GM12865 (cell line): Measurements from ENCODE around the gene ARHGEF33.

Source experiments
- DNase-seq: peaks from one replicate; pipeline ENCODE4 v3.0.0; 2010; ENCODE audit warnings: low read depth
- H3K4me3 ChIP-seq: 2 replicates; pipeline ENCODE4 v1.5.1; 2011; ENCODE audit warnings: mild to moderate bottlenecking, low read depth, low read length, control low read depth
- TF ChIP-seq, protein P1 (sequence below): IDR thresholded peaks from 2 replicates; pipeline ENCODE4 v1.5.1; 2011; ENCODE audit warnings: low read length, control low read depth, low read depth, inconsistent platforms; ENCODE audit not compliant: insufficient read depth; ENCODE audit errors: missing control alignments

Gene ARHGEF33

DNA sequence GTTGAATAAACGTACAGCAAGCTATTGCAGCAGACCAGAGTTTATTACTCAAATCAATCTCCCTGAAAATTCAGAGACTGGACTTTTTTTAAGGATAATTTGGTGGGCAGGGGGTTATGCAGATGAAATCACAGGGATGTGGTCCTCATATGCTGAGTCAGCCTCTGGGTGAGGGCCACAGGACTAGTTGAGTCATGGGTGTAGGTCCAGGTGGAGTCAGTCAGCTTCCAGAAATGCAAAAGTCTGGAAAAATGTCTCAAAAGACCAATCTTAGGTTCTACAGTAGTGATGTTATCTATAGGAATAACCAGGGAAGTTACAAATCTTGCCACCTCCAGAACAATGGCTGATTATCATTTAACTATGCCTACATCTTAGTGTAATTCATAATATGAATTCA lies 51.1 kb downstream of the ARHGEF33 start:
- TF ChIP-seq, protein P1, sequence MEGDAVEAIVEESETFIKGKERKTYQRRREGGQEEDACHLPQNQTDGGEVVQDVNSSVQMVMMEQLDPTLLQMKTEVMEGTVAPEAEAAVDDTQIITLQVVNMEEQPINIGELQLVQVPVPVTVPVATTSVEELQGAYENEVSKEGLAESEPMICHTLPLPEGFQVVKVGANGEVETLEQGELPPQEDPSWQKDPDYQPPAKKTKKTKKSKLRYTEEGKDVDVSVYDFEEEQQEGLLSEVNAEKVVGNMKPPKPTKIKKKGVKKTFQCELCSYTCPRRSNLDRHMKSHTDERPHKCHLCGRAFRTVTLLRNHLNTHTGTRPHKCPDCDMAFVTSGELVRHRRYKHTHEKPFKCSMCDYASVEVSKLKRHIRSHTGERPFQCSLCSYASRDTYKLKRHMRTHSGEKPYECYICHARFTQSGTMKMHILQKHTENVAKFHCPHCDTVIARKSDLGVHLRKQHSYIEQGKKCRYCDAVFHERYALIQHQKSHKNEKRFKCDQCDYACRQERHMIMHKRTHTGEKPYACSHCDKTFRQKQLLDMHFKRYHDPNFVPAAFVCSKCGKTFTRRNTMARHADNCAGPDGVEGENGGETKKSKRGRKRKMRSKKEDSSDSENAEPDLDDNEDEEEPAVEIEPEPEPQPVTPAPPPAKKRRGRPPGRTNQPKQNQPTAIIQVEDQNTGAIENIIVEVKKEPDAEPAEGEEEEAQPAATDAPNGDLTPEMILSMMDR = no peak
- H3K4me3 ChIP-seq = no peak overlapping the region
- no peak for DNase-seq

DNA sequence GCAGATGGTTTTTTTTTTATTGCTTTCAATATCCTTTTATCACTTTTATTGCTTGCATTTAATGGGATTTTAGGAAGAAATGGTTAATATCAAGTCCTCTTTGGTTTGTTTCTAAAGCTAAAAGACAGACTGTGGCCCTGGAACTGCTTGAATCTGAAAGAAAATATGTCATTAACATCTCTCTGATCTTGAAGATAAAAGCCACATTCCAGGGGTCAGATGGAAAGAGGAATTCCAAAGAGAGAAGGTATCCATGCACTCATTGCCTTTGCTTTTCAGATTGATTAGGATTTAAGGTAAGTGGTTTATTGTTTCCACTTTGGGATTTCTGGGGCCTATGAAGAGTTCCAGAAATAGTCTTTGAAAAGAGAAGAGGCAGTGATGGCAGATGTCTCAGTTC lies 54.1 kb downstream of the ARHGEF33 start:
- TF ChIP-seq, protein P1 = no peak
- no peak for DNase-seq
- H3K4me3 ChIP-seq = no peak overlapping the region

DNA sequence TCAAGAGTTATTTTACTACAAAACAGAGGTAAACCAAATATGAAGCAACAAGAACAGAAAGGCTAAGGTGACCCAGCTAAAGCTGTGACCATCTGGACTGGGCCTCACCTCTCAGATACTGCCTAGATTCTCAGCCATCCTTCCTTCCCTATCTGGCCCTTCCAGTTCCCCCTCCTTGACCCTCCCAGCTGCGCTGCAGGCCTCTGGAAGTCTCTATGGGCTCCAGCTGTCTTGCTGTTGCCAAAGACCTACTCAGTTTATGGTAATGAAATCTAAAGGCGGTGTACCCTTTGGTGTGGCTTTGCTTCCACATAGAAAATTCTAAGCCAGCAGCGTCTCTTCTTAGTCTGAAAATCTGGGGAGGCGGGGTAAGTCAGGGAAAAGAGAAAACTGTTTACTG lies 55.7 kb downstream of the ARHGEF33 start:
- no peak overlapping the region for H3K4me3 ChIP-seq
- no peak for DNase-seq
- TF ChIP-seq, protein P1 = no peak

DNA sequence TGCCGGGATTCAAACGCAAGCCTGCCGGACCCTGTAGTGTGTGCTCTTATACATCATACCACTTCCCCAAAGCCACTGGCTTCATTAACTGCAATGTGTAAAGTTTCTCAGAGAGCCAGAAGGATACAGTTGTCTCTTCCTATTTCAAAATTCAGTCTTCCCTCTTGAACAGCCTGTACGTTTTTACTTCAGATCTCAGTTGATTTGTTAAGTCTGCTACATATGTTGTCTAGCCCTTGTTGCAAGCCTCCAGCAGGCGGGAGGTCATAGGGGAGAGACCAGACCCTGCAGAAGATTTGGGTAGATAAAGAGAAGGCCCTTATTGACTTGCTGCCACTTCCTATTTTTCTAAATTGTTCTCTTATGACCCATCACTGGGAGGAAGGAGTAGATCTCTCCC lies 56.2 kb downstream of the ARHGEF33 start:
- TF ChIP-seq, protein P1 = no peak
- no peak for DNase-seq
- H3K4me3 ChIP-seq = no peak overlapping the region

DNA sequence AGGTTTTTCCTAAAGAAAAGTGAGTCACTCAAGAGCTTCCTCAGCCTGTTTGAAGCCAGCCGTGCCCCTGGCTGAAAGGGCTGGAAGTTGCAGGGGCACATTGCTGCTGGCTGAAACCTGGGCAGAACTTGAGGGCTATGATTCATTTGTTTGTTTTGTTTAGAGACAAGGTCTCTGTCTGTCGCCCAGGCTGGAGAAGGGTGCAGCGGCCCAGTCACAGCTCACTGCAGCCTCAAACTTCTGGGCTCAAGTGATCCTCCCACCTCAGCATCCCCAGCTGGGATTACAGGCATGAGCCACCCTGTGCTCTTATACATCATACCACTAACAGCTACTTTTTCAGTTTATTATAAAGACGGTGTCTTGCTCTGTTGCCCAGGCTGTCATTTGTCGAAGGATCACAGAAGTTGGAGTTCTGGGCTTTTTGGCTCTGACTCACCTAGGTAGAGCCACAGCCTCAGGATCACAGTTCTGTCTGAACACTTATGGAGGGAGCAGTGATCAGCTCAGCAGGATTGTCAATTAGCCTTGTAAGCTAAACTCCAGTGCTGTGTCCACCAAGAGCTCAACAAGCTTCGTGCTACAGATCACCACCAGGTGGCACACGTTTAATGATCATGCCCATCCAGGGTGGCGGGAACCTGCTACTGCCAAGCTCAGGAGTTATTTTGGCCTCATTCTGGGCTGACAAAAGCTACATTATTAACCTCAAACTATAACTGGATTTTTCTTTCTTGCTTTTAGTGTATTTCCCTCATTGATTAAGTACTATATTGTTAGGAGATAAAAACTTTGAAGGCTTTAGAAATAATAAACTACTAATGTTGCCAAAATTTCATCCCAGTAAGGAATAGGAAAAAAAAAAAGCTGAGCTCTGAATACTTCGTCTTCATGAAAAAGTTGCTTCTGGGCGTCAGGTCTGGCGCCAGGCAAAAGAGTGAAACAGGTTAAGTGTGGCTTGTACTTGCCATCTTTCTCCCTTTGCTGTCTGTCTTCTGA lies 57.9 kb downstream of the ARHGEF33 start:
- DNase-seq = peak; percentile 86
- TF ChIP-seq, protein P1 = peak; percentile 76
- no peak overlapping the region for H3K4me3 ChIP-seq

DNA sequence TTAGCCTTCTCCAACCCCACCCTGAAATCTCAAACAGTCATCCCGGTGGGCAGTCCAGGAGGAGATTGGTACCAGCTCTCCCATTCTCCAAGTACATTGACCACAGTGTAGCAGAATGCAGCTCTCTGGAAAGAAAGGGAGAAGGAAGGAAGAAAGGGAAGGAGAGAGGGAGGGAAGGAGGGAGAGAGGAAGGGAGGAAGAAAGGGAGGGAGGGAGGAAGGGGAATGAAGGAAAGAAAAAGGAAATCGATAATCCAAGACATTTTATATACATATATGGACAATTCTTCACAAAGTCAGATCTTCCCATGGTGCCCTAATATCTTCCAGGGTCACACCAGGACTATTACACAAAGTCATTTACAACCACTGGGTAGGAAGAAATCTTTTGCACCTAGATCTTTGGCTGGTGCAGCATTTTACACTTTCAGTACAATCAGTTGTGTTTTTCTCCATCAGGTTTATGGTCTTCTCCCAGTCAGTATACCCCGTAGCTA lies 58.8 kb downstream of the ARHGEF33 start:
- H3K4me3 ChIP-seq = no peak overlapping the region
- TF ChIP-seq, protein P1 = no peak
- DNase-seq = no peak
